ENCODE data around the gene DMAC2. TPM values are rescaled to one million over a fixed set of nuclear protein-coding genes. Genes with fewer than 3 reads are reported as not detected.
"Not testable (repeated sequence)": the region's sequence is repeated elsewhere in the genome, so short reads cannot be mapped to it uniquely, and the experiment has no call there.

Gene DMAC2
- total RNA-seq, 1 experiment from 2014 or later: 56.2 TPM

- peak; percentile 99 for DNase-seq
Observed at GRCh38 chr19:41397086-41398049, 42.3 kb downstream of the DMAC2 start, which contains the start of the genes BCKDHA and EXOSC5. BCKDHA (plus strand) TSS chr19:41397818; CDS start chr19:41397828, 10 bp downstream. EXOSC5 (minus strand) TSS chr19:41397359; CDS start chr19:41397328, 31 bp downstream.

GRCh38 chr19:41395355-41395754 is 44.4 kb downstream of the DMAC2 start:
- peaks cover 21% of the 10 kb centered on the region for H3K36me3 ChIP-seq
- no peaks in the 10 kb centered on the region for H3K9me3 ChIP-seq
- no peak for DNase-seq
- no peak overlapping the region for H3K4me3 ChIP-seq
- H3K27me3 ChIP-seq: no peaks in the 10 kb centered on the region

More at GRCh38 chr19:41397086-41398049, 42.3 kb downstream of the DMAC2 start, which contains the start of the genes BCKDHA and EXOSC5:
- Histone ChIP-seq H3K27me3 (no peaks in the 10 kb centered on the region), H3K36me3 (peaks cover 4% of the 10 kb centered on the region), H3K9me3 (no peaks in the 10 kb centered on the region), H3K4me3 (peak within 1 kb of the TSS; percentile 98)

GRCh38 chr19:41392775-41393174 is 46.9 kb downstream of the DMAC2 start:
- Histone ChIP-seq H3K4me3 (no peak overlapping the region), H3K9me3 (no peaks in the 10 kb centered on the region), H3K27me3 (no peaks in the 10 kb centered on the region), H3K36me3 (peaks cover 36% of the 10 kb centered on the region)
- DNase-seq: no peak

GRCh38 chr19:41391618-41392017 is 48.1 kb downstream of the DMAC2 start:
- DNase-seq: no peak
- H3K36me3 ChIP-seq: peaks cover 39% of the 10 kb centered on the region
- no peaks in the 10 kb centered on the region for H3K27me3 ChIP-seq
- no peaks in the 10 kb centered on the region for H3K9me3 ChIP-seq
- no peak overlapping the region for H3K4me3 ChIP-seq

- DNase-seq: no peak
- H3K27me3 ChIP-seq: no peaks in the 10 kb centered on the region
- no peak overlapping the region for H3K4me3 ChIP-seq
- no peaks in the 10 kb centered on the region for H3K9me3 ChIP-seq
- peaks cover 55% of the 10 kb centered on the region for H3K36me3 ChIP-seq
Observed at GRCh38 chr19:41386442-41386841, 53.3 kb downstream of the DMAC2 start.

- peaks cover 46% of the 10 kb centered on the region for H3K36me3 ChIP-seq
- no peaks in the 10 kb centered on the region for H3K9me3 ChIP-seq
- H3K27me3 ChIP-seq: no peaks in the 10 kb centered on the region
- DNase-seq: no peak
- H3K4me3 ChIP-seq: no peak overlapping the region
Observed at GRCh38 chr19:41384351-41384750, 55.4 kb downstream of the DMAC2 start.

GRCh38 chr19:41381536-41381935 is 58.2 kb downstream of the DMAC2 start:
- H3K36me3 ChIP-seq: peaks cover 32% of the 10 kb centered on the region
- H3K27me3 ChIP-seq, H3K4me3 ChIP-seq, H3K9me3 ChIP-seq, DNase-seq: not testable (repeated sequence)

Other genes starting within 250 kb of the DMAC2 start
- gene CYP2S1, start 246.7 kb downstream of the DMAC2 start, total RNA-seq (2014; rRNA removed; shearing (Covaris generic); ENCODE audit: low replicate concordance): 3.9 and 5.0 TPM in 2 replicates
- gene AXL, start 220.7 kb downstream of the DMAC2 start, total RNA-seq (2014; rRNA removed; shearing (Covaris generic); ENCODE audit: low replicate concordance): 294 and 355 TPM in 2 replicates
- 149 and 151 TPM in 2 replicates for gene HNRNPUL1, start 175.5 kb downstream of the DMAC2 start, total RNA-seq (2014; rRNA removed; shearing (Covaris generic); ENCODE audit: low replicate concordance)
- gene CCDC97, start 129.7 kb downstream of the DMAC2 start, total RNA-seq (2014; rRNA removed; shearing (Covaris generic); ENCODE audit: low replicate concordance): 2.8 and 22.3 TPM in 2 replicates
- 5.6 and 8.6 TPM in 2 replicates for gene TGFB1, start 86.0 kb downstream of the DMAC2 start, total RNA-seq (2014; rRNA removed; shearing (Covaris generic); ENCODE audit: low replicate concordance)
- 2.4 and 31.0 TPM in 2 replicates for gene B9D2, start 75.8 kb downstream of the DMAC2 start, total RNA-seq (2014; rRNA removed; shearing (Covaris generic); ENCODE audit: low replicate concordance)
- 0.64 and 1.5 TPM in 2 replicates for gene TMEM91, start 63.4 kb downstream of the DMAC2 start, total RNA-seq (2014; rRNA removed; shearing (Covaris generic); ENCODE audit: low replicate concordance)
- gene EXOSC5, start 42.6 kb downstream of the DMAC2 start, total RNA-seq (2014; rRNA removed; shearing (Covaris generic); ENCODE audit: low replicate concordance): 64.6 and 95.3 TPM in 2 replicates
- 22.0 and 58.6 TPM in 2 replicates for gene BCKDHA, start 42.1 kb downstream of the DMAC2 start, total RNA-seq (2014; rRNA removed; shearing (Covaris generic); ENCODE audit: low replicate concordance)
- not detected in 2 replicates for gene B3GNT8, start 12.5 kb downstream of the DMAC2 start, total RNA-seq (2014; rRNA removed; shearing (Covaris generic); ENCODE audit: low replicate concordance)
- not detected in 2 replicates for gene ERICH4, start 3.2 kb upstream of the DMAC2 start, total RNA-seq (2014; rRNA removed; shearing (Covaris generic); ENCODE audit: low replicate concordance)
- gene CEACAM21, start 136.3 kb upstream of the DMAC2 start, total RNA-seq (2014; rRNA removed; shearing (Covaris generic); ENCODE audit: low replicate concordance): not detected in 2 replicates
- not detected in 2 replicates for gene CEACAM4, start 187.2 kb upstream of the DMAC2 start, total RNA-seq (2014; rRNA removed; shearing (Covaris generic); ENCODE audit: low replicate concordance)
- not detected in 2 replicates for gene CEACAM7, start 248.4 kb upstream of the DMAC2 start, total RNA-seq (2014; rRNA removed; shearing (Covaris generic); ENCODE audit: low replicate concordance)

Measured in MG63 (cell line).